ENCODE results near the gene HSD17B11. TPM values are rescaled to one million over a fixed set of nuclear protein-coding genes. Genes with fewer than 3 reads are reported as not detected.
A peak's percentile ranks its signal among the peaks of the same experiment; 100 is the strongest.

Gene HSD17B11
- total and polyA plus RNA-seq, 2 donors (not counting 1 experiment from before 2014, with no cell fraction given), result 26.5 to 62.2 TPM

- no peaks in the 10 kb centered on the region for H3K27me3 Mint-ChIP-seq
- no peaks in the 10 kb centered on the region for H3K36me3 ChIP-seq (replicated peaks in 1 of 2; ENCODE audit: control extremely low read depth in 1 of 2, control insufficient read depth in 1 of 2, extremely low read depth in 1 of 2, insufficient read depth in 2 of 2, low read length in 1 of 2)
- H3K27ac ChIP-seq (ENCODE audit: low read length in 2 of 2), result peak overlapping the region in 1 of 2 donors; percentile 92
- no peak for TF ChIP-seq EZH2 (IDR thresholded peaks at IDR 0.05; ENCODE audit: borderline replicate concordance, insufficient read depth, low read depth, low read length, poor library complexity, severe bottlenecking)
- TF ChIP-seq CTCF (IDR thresholded peaks at IDR 0.05), result no peak
- peak overlapping the region; percentile 97 for H2AFZ ChIP-seq (ENCODE audit: insufficient read depth, low read depth, low read length, poor library complexity, severe bottlenecking)
- H3K4me1 ChIP-seq (ENCODE audit: control insufficient read depth in 2 of 2, insufficient read depth in 2 of 2, low read length in 2 of 2), result peaks cover 16 to 26% of the 10 kb centered on the region in 2 donors
- ChIA-PET CTCF (interaction anchor here (0.7 to 4.0 kb wide), 10 partner anchors 19 to 273 kb away, joined by 3 to 28 read pairs (median 3); partner anchors contain the start of gene HSD17B11), POLR2A (interaction anchor here (1.2 to 1.8 kb wide), 2 partner anchors 33 to 417 kb away, joined by 3 to 25 read pairs; partner anchors contain the start of gene HSD17B11)
- H3K4me2 ChIP-seq (replicated peaks; ENCODE audit: low read depth, low read length, poor library complexity, severe bottlenecking), result peak overlapping the region; percentile 82
- H4K20me1 ChIP-seq (ENCODE audit: control insufficient read depth, insufficient read depth, low read length, poor library complexity, severe bottlenecking), result no peaks in the 10 kb centered on the region
- intact Hi-C loops (cut with micrococcal nuclease), result loop anchor here (2.0 to 5.0 kb wide), 4 partner anchors 201 to 1169 kb away; partner anchors contain the start of genes AFF1, HERC3 and KLHL8
- H3K9ac ChIP-seq (ENCODE audit: low read length), result peak overlapping the region; percentile 88
- peak overlapping the region; percentile 86 to 97 (median 89) for H3K4me3 ChIP-seq (ENCODE audit: control extremely low read depth in 1 of 5, extremely low read depth in 1 of 5, insufficient read depth in 1 of 5, low read depth in 2 of 5, low read length in 4 of 5)
- H3K27me3 ChIP-seq (replicated peaks in 1 of 4; ENCODE audit: control extremely low read depth in 1 of 4, control insufficient read depth in 3 of 4, insufficient read depth in 4 of 4, low read length in 3 of 4), result no peaks in the 10 kb centered on the region
- peaks cover 62% of the 10 kb centered on the region for H3K79me2 ChIP-seq (ENCODE audit: control insufficient read depth, insufficient read depth, low read length)
- 11% methylated on average over 2 of the region's 3 CpGs for WGBS (ENCODE audit: insufficient coverage)
- peaks cover 46% of the 10 kb centered on the region for H3K4me1 Mint-ChIP-seq
- no peak for ATAC-seq (ENCODE audit: low read depth)
- peak overlapping the region; percentile 37 for H3K27ac Mint-ChIP-seq
- no peaks in the 10 kb centered on the region for H3K9me3 ChIP-seq (ENCODE audit: control extremely low read depth in 1 of 3, control insufficient read depth in 2 of 3, insufficient read depth in 1 of 3, low read length in 2 of 3)
- DNase-seq, result peak; percentile 9
- no peaks in the 10 kb centered on the region for H3K9me3 Mint-ChIP-seq (ENCODE audit: insufficient read depth)
- H3K4me3 Mint-ChIP-seq, result peak overlapping the region; percentile 100
Observed at GRCh38 chr4:87423317-87424098, 32.5 kb upstream of the HSD17B11 start.
